Measurements from ENCODE around the gene MS4A4E.

GRCh38 chr11:60159868-60160267 lies 83.1 kb downstream of the MS4A4E start:
- no peak for TF ChIP-seq CTCF (IDR thresholded peaks at IDR 0.05; ENCODE audit: insufficient read depth, low read length, poor library complexity, severe bottlenecking)
- no peak for TF ChIP-seq EZH2phosphoT487 (conservative IDR thresholded peaks at IDR 0.05; ENCODE audit: low read length)

All from SU-DHL-6 (cell line).